C4-2B (cell line): ENCODE measurements around the gene MTO1.

Experiments
- ZFX ChIP-seq: fragments of 450-650 bp; IDR thresholded peaks from 2 replicates; pipeline ENCODE4 v1.6.1; 2017
- TF ChIP-seq, protein P1 (sequence below): fragments of 450-650 bp; conservative IDR thresholded peaks from 2 replicates; pipeline ENCODE4 v1.5.1; 2017; ENCODE audit warnings: mild to moderate bottlenecking

DNA sequence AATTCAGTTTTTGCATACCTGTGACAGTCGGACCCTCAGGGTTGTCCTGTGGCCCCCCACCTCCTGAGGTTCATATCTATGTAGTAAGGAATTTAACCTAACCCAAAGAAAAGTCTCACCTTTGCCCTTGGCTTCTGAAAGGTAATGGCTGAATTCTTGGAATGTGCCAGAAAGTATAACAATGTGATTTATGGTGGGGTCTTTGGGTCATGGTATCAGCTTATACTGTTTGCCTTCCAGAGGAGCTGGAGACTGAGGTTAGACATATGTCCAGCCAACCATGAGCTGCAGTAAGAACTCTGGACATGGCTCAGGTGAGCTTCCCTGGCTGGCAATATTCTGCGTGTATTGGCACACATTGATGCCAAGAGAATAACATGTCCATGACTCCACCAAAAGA is 40.0 kb upstream of the MTO1 start:
- TF ChIP-seq, protein P1, sequence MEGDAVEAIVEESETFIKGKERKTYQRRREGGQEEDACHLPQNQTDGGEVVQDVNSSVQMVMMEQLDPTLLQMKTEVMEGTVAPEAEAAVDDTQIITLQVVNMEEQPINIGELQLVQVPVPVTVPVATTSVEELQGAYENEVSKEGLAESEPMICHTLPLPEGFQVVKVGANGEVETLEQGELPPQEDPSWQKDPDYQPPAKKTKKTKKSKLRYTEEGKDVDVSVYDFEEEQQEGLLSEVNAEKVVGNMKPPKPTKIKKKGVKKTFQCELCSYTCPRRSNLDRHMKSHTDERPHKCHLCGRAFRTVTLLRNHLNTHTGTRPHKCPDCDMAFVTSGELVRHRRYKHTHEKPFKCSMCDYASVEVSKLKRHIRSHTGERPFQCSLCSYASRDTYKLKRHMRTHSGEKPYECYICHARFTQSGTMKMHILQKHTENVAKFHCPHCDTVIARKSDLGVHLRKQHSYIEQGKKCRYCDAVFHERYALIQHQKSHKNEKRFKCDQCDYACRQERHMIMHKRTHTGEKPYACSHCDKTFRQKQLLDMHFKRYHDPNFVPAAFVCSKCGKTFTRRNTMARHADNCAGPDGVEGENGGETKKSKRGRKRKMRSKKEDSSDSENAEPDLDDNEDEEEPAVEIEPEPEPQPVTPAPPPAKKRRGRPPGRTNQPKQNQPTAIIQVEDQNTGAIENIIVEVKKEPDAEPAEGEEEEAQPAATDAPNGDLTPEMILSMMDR: no peak
- no peak for TF ChIP-seq ZFX
